ENCODE results near the gene HIGD1A.

Gene HIGD1A

GRCh38 chr3:42795621-42796181, 8.6 kb downstream of the HIGD1A start:
- TF ChIP-seq GATA3 (IDR thresholded peaks at IDR 0.05; ENCODE audit: low read depth, low read length): no peak
- no peak for TF ChIP-seq GATA2 (IDR thresholded peaks at IDR 0.05; ENCODE audit: low read depth, low read length)

- TF ChIP-seq GATA3 (IDR thresholded peaks at IDR 0.05; ENCODE audit: low read depth, low read length) (no peak), GATA2 (IDR thresholded peaks at IDR 0.05; ENCODE audit: low read depth, low read length) (no peak)
Measured at GRCh38 chr3:42790714-42791229, 13.5 kb downstream of the HIGD1A start.

- TF ChIP-seq GATA3 (IDR thresholded peaks at IDR 0.05; ENCODE audit: low read depth, low read length): no peak
- no peak for TF ChIP-seq GATA2 (IDR thresholded peaks at IDR 0.05; ENCODE audit: low read depth, low read length)
Measured at GRCh38 chr3:42786631-42787030, 17.7 kb downstream of the HIGD1A start.

- no peak for TF ChIP-seq GATA3 (IDR thresholded peaks at IDR 0.05; ENCODE audit: low read depth, low read length)
- TF ChIP-seq GATA2 (IDR thresholded peaks at IDR 0.05; ENCODE audit: low read depth, low read length): no peak
Measured at GRCh38 chr3:42786212-42786611, 18.1 kb downstream of the HIGD1A start.

GRCh38 chr3:42780892-42781700, 23.2 kb downstream of the HIGD1A start:
- TF ChIP-seq GATA3 (IDR thresholded peaks at IDR 0.05; ENCODE audit: low read depth, low read length): no peak
- TF ChIP-seq GATA2 (IDR thresholded peaks at IDR 0.05; ENCODE audit: low read depth, low read length): no peak

- TF ChIP-seq GATA3 (IDR thresholded peaks at IDR 0.05; ENCODE audit: low read depth, low read length) (no peak), GATA2 (IDR thresholded peaks at IDR 0.05; ENCODE audit: low read depth, low read length) (no peak)
Measured at GRCh38 chr3:42780398-42780797, 23.9 kb downstream of the HIGD1A start.

- TF ChIP-seq GATA2 (IDR thresholded peaks at IDR 0.05; ENCODE audit: low read depth, low read length) (no peak), GATA3 (IDR thresholded peaks at IDR 0.05; ENCODE audit: low read depth, low read length) (no peak)
Measured at GRCh38 chr3:42778644-42779043, 25.6 kb downstream of the HIGD1A start.

GRCh38 chr3:42773409-42773751, 30.9 kb downstream of the HIGD1A start:
- TF ChIP-seq GATA2 (IDR thresholded peaks at IDR 0.05; ENCODE audit: low read depth, low read length): no peak
- no peak for TF ChIP-seq GATA3 (IDR thresholded peaks at IDR 0.05; ENCODE audit: low read depth, low read length)

- TF ChIP-seq GATA3 (IDR thresholded peaks at IDR 0.05; ENCODE audit: low read depth, low read length) (no peak), GATA2 (IDR thresholded peaks at IDR 0.05; ENCODE audit: low read depth, low read length) (no peak)
Measured at GRCh38 chr3:42772670-42773408, 31.5 kb downstream of the HIGD1A start, which contains the start of gene CCDC13. CCDC13 (minus strand) TSS chr3:42773253; CDS start chr3:42758345, 14,908 bp downstream.

GRCh38 chr3:42771271-42771670, 33.0 kb downstream of the HIGD1A start:
- TF ChIP-seq GATA3 (IDR thresholded peaks at IDR 0.05; ENCODE audit: low read depth, low read length) (no peak), GATA2 (IDR thresholded peaks at IDR 0.05; ENCODE audit: low read depth, low read length) (no peak)

GRCh38 chr3:42769477-42770131, 34.7 kb downstream of the HIGD1A start:
- TF ChIP-seq GATA2 (IDR thresholded peaks at IDR 0.05; ENCODE audit: low read depth, low read length) (no peak), GATA3 (IDR thresholded peaks at IDR 0.05; ENCODE audit: low read depth, low read length) (no peak)

- TF ChIP-seq GATA2 (IDR thresholded peaks at IDR 0.05; ENCODE audit: low read depth, low read length) (no peak), GATA3 (IDR thresholded peaks at IDR 0.05; ENCODE audit: low read depth, low read length) (no peak)
Measured at GRCh38 chr3:42764561-42765295, 39.6 kb downstream of the HIGD1A start.

GRCh38 chr3:42764115-42764514, 40.2 kb downstream of the HIGD1A start:
- TF ChIP-seq GATA2 (IDR thresholded peaks at IDR 0.05; ENCODE audit: low read depth, low read length): no peak
- TF ChIP-seq GATA3 (IDR thresholded peaks at IDR 0.05; ENCODE audit: low read depth, low read length): no peak

All from SH-SY5Y (cell line).